Amniotic stem cell (primary cell): ENCODE results near the gene ACTG2.
"Not testable (repeated sequence)": the region's sequence is repeated elsewhere in the genome, so short reads cannot be mapped to it uniquely, and the experiment has no call there.

Experiments used
- DNase-seq: peaks from one replicate; lab custom pipeline; 2025; lab: John Stamatoyannopoulos, UW

The ACTG2 gene

DNA sequence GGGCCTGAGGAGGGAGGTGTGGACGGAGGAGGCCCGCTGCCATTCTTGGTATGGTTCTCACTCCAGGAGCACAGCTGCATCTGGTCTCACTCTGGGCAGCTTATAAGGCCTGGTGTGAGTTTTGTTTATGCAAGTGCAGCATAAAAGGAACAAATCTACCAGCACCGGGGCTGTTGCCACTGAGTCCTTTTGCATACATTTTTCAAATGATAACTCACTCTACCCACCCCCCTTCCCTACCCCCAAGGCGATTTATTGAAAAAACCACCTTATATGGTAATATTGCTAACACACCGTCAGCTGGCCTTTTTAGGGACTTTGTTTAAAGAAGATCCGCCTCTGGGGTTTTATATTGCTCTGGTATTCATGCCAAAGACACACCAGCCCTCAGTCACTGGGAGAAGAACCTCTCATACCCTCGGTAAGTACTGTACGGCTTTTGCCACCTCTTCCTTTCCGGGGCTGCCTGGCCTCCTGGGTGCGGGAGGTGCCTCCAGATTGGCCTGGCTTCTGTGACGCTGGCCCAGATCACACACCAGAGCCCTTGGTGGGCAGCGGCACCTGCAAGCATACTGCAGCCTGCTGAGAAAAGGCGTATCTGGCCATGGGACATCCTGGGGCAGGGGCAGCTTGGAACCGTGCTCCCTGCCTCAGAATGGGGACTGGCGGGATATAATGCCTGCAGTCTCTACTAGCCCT lies at the start of gene ACTG2:
TSS of gene ACTG2 (plus strand) at position 378 of the 699 bp plus-strand sequence. CDS start 8,304 bp downstream, outside the sequence.
- no peak for DNase-seq

DNA sequence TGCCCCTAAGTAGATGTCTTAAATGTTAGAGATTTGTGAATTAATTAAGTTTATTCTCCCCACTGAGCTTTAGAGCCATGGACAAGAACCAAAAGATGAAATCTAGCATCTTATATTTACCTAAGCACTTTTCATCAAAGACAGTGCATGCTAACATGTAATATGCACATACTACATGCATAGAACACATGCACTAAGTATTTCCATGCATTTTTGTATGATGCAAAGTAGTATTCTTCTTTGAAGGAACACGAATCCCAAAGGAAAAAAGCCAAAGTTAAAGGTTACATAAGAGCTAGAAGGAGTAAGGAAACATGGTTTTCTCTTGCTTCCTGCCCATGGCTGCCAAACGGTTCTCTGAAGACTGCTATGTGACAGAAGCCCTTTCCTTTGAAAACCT lies 48.7 kb upstream of the ACTG2 start:
- DNase-seq: no peak

DNA sequence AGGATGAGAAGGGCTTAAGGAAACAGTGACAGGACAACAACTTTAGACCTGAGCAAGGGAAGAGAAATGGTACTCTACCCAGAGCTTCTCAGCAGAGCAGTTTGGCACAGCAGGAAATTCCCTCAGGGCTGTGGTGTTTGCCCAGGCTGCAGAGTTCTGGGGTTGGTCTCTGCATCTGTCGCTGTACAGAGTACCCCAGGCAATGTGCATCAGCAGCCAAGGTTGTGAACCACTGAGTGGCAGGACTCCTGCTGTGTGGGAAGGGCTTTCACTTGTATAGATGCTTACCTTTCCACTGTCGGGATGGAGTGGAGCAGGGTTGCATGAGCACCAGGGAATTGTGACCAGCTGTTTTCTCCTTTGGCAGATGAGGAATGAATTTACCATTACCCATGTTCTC lies 42.8 kb upstream of the ACTG2 start:
- DNase-seq: no peak

DNA sequence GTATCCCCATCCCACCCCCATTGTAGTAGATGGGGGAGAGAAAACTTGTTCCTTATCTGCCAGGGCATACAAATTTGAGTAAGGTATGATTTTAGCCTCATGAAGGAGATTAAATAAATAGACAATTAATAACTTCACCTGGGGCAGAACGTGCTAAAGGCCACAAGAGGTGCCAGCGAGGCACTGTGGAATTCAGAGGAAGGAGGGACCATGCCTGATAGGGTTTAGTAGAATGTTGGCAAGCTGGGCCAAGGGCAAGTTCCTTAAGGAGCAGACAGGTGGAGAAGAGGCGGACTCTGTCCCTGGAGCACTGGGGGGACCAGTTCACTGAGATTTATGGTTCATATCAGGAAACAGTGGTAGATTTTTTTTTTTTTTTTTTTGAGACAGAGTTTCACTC lies 41.5 kb upstream of the ACTG2 start:
- no peak for DNase-seq

DNA sequence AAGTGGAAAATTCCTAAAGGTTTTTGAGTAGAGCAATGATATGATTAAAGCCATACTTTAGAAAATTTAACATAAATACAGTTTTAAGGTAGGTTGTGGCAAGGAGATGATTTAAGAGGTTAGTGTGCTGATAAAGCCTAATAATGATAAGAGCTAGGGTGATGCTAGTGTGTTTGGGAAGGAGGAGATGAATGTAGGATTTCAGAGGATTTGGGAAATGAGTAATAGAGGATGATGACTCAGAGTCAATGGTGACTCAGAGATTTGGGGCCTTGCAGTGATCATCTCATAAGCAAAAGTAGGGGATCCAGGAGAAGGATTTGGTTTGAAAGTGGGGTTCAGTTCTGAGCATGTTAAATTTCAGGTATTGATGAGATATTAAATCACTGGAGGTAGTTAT lies 40.8 kb upstream of the ACTG2 start:
- DNase-seq: peak; percentile 28

DNA sequence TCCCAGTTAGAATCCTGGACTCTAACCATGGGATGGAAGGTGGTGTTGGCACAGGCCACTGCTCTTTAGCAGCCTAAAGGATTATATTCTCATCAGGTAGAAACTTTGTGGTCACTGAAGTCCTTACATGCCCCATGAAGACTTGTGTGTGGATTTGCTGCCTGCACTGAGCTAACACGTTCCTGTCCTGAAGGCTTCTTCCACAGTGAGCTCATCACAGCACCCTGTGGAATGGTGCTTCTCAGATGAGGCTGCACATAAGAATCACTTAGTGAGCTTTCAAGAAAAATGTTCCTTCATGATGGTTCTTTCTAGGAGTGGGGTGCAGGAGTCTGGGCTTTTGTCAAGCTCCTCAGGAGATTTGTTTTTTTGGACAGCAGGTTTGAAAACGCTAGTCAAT lies 37.3 kb upstream of the ACTG2 start:
- DNase-seq: no peak

DNA sequence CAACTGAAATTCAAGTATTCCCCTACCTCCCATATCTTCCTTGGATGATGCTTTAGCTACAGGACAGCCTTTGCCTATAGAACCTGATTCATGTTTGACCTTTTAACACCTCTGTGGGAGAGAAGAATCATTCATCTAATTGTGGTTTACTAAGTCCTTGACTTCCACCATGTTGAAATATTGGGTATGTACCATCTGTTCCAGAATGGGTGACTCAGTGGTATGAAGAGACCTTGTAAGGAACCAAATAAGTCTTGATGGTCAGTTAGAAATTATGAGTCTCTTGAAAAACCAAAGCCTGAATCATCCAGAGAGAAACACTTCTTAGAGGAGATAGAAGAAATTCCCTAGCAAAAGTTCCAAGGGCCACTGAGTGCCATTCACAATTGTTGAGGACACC lies 36.6 kb upstream of the ACTG2 start:
- no peak for DNase-seq

DNA sequence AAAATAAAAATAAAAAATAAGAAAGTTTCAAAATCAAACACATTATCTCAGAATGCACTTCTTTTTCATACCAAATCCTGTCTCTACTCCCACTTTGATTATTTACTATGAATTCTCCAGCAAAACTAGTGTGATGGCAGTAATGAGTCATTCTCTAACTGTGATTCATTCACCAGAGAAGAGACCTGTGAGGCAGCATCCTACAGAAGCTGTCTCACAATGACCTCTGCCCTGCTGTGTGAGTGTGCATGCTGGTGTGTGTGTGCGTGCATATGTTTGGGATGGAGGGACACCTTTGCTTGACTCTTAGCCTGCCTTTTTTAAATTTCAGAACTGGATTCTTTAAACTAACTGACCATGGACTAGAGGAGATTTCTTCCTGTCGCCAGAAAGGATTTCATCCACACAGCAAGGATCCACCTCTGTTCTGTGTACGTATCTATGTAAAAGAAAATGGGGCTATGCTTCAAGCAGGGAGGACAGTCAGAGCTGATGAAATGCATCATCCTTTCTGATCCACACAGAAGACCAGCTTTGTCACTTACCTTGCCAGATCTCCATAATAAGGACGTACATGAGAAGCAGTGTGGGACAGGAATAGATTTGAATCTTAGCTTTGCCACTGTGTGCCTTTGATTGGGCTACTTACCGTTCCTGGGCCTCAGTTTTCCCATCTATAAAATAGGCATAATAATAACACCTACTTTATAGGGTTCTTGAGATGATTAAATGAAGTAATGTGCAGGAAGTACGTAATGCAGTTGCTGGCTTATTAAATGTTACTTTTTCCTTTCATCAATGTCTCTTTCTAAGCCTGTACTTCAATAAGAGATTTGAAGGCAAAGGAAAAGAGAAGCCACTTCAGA lies 32.9 kb upstream of the ACTG2 start:
- peak; percentile 53 for DNase-seq

DNA sequence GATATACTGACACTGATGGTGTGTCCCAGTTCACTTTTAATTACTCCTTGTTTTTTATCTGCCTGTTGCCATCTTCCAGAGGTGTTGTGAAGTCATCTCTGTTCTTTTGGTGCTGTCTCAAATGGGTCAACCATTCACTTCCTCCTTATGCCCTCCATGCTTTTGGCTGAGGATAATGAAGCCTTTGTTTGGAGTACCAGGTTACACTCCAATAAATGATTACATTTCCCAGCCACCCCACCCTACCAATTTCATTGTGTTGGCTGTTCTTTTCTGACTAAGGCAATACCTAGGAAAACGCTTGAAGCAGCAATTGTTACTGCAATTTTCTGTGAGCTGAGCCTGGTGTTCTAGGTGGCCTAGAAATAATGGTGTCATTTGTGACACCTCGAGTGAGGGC lies 29.8 kb upstream of the ACTG2 start:
- no peak for DNase-seq

DNA sequence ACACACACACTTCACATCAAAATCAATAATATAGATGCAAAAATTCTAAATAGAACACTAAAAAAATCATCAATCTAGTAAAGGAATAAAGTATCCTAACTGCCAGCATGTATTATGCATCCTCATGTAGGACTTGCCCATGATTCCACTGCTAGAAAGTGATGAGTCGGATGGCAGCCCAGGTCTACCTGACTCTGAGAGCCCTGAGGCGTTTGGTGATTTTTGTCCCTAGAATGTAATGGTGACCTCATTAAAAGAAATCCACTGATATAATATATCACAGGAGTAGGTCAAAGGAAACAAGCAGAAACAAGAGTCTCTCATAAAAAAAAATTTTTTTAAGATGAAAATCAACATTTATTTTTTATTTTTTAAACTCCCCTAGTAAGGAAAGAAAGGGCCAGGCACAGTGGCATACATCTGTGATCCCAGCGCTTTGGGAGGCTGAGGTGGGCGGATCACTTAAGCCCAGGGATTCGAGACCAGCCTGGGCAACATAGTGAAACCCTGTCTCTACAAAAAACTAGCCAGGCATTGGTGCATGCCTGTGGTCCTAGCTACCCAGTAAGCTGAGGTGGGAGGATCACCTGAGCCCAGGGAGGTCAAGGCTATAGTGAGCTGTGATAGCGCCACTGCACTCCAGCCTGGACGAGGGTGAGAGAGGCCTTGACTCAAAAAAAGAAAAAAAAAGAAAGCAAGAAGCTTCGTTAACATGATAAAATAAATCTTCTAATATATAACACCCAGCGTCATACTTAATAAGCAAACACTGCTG lies 24.4 kb upstream of the ACTG2 start:
- no peak for DNase-seq

DNA sequence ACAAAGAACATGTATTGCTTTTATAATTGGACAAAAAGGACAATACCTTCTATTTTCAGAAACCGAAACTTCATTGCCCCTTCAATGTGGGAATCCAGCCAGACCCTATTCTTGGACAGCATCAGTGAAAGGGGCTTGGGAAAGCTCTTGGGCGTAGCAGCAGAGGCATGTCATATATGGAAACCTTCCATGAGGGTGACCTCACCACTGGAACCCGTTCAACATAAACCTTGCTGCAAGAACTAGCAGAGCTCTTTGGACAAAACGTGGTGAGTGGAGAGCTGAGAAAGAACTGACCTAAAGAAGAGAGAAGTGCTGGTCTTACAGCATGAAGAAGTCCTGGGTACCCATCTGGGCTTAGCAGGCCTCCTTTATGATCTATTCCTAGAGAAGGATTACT lies 22.7 kb upstream of the ACTG2 start:
- DNase-seq: peak; percentile 48

DNA sequence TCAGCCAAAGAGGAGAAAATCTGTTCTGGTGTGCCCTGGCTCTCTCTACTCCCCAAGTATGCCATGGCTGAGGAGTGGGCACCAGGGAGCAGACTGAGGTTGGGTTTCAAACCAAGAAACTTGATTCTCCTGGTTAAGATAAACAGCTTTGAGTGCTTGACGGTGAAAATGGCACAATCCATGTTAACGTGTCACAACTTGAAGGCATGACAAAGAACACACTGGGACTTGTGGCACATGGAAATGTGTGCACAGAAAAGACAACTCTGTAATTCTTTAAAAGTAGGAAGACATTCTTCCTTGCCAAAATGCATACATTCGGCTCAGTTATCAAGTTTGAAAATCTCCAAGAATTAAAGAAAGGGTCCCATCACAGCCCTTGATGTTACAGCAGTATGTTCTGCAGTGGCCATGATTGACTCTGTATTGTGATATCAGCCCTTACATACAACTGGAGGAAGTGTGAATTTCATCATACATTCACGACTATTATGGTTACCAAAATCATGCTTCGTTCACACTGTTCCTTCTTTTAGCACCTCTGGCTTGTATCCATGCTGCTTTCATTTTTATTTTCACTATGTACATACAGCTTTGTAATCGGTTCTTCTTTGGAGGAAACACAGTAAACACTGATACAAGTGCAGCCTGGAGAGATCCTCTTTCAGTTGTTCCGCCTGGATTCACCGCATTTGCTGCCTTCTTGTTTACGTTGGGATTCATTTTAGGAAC lies 15.6 kb upstream of the ACTG2 start:
- DNase-seq: no peak

DNA sequence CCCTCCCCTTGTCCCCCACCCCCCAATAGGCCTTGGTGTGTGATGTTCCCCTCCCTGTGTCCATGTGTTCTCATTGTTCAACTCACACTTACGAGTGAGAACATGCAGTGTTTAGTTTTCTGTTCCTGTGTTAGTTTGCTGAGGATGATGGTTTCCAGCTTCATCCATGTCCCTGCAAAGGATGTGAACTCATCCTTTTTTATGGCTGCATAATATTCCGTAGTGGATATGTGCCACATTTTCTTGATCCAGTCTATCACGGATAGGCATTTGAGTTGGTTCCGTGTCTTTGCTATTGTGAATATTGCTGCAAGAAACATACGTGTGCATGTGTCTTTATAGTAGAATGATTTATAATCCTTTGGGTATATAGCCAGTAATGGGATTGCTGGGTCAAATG lies 14.8 kb upstream of the ACTG2 start:
- DNase-seq: not testable (repeated sequence)

DNA sequence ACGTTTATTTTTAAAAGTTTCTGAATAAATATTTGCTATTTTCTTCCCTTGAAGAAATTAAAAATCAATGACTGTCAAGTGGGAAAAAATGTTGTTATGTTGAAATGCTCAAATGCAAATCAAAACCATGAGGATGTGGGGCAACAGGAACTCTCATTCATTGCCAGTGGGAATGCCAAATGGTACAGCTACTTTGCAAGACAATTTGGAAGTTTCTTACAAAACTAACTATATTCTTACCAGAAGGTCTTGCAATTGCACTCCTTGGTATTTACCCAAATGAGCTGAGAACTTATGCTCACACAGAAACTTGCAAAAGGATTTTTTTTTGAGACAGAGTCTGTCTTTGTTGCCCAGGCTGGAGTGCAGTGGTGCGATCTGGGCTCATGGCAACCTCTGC lies 7.4 kb upstream of the ACTG2 start:
- no peak for DNase-seq

DNA sequence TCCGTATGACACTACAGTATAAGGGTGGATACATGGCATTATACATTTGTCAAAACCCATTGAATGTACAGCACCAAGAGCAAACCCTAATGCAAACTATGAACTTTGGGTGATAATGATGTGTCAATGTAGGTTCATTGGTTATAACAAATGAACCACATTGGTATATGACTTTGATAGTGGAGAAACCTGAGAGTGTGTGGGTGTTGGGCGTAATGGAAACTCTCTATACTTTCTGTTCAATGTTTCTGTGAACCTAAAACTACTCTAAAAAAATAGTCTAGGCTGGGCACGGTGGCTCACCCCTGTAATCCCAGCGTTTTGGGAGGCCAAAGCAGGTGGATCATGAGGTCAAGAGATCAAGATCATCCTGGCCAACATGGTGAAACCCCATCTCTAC lies 6.5 kb upstream of the ACTG2 start:
- DNase-seq: no peak

DNA sequence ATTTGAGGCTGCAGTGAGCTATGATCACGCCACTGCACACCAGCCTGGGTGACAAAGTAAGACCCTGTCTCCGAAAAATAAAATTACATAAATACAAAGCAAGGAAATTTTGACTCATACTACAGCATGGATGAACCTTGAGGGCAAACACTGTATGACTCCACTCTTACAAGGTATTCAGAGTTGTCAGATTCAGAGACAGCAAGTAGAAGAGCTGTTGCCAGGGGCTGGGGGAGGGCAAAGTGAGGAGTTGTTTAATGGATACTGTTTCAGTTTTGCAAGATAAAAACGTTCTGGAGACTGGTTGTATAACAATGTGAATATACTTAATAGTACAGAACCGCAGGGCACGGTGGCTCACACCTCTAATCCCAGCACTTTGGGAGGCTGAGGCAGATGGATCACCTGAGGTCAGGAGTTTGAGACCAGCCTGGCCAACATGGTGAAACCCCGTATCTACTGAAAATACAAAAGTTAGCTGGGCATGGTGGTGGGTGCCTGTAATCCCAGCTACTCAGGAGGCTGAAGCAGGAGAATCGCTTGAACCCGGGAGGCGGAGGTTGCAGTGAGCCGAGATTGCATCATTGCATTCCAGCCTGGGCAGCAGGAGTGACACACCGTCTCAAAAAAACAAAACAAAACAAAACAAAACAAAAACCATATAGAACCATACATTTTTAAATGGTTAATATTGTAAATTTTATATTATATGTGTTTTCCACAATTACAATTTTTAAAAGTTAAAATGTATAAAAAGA lies 5.0 kb upstream of the ACTG2 start:
- not testable (repeated sequence) for DNase-seq

DNA sequence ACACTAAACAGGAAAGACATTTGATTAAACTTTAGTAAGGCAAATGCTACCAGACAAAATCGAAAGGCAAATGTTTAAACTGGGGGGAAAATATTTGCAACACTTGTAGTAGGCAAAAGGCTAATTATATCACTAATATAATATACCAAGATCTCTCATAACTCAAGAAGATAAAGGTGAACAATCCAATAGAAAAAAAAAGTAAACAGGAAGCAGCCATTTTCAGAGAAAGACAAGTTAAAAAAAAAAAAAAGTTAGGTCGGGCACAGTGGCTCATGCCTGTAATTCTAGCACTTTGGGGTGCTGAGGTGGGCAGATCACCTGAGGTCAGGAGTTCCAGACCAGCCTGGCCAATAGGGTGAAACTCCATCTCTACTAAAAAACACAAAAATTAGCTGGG lies 4.4 kb upstream of the ACTG2 start:
- no peak for DNase-seq

DNA sequence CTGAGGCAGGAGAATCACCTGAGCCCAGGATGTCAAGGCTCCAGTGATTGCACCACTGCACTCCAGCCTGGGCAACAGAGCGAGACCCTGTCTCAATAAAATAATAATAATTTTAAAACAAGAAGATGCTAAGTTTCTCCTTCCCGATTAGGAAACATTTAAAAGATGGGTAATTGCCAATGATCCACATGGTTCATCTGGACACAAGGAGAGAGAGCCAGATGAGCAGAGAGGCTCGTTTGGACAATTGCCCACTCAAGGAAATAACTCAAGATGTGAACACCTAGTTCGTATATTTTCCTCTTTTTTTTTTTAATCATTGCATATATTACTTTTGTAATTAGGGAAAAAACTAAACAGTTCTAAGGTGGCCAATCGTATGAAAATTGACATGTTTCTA lies 3.6 kb upstream of the ACTG2 start:
- no peak for DNase-seq

DNA sequence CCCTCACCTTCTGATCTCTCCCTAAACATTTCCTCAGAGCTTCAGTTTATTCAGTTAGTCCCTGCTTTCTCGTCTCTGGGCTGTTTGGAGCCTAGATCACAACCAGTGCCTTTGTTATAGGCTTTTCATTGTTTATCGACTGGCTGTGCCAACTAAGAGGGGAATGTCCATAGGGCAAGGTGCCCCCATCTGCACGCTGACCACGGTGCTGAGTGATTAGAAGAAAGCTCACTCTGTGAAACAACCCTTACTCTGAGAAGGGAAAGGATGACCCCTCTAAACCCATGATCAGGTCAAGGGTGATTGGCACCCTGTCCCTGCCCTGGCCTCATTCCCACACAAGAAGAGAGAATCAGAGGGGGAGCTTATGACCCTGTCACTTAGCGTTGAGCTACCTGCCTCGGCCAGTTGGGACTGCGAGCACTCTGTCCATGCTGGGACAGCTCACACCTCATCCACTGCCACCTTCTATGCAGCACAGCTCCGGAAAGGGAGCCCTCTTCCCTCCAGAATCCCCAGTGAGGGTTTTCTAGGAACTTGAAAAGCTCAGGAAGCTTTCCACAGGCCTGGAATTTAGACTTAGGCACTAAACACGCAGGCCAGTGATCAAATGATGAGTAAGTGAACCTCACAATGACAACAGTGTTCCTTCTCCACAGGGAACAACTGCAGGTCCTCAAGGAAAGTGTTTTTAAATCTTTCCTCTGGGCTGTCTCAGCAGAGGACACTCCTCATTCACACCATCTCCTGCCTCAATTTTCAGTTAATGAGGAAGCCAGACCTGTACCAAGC lies 2.3 kb upstream of the ACTG2 start:
- DNase-seq: no peak

DNA sequence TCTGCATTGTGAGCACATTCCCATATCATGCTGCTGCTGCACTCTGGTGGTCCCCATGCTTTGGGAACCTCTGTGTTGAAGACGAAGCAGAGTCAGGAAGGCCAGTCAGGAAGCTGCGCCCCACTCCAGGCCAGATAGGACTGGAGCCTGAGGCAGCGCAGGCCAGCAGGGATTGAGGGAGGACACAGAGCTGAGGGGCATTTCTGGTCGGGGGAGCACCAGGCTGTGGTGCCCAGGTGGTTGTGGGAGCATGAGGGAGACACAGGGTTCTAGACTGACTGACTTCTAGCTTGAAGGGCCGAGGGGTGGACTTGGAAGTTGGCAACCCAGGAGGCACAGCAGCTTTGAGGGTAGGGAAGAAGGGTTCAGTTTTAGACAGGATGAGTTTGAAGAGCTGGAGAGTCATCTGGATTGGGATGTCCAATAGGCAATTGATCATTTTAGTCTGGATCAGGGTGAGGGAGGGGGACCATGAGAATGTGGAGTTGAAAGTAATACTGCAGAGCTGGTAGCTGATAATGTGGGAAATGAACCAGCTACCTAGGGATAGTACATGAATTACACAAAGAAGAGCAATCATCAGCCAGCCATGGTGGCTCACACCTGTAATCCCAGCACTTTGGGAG lies 1.4 kb upstream of the ACTG2 start:
- no peak for DNase-seq
